KG1 (cell line): Measurements from ENCODE around the gene FOSL1.
"Not testable (repeated sequence)": the region's sequence is repeated elsewhere in the genome, so short reads cannot be mapped to it uniquely, and the experiment has no call there.

Source experiments
- DNase-seq: peaks from one replicate; lab custom pipeline; 2025; lab: John Stamatoyannopoulos, UW

The FOSL1 gene

GRCh38 chr11:65852508-65853245 lies 47.5 kb downstream of the FOSL1 start:
- no peak for DNase-seq

- DNase-seq = no peak
Observed at GRCh38 chr11:65851811-65852507, 48.2 kb downstream of the FOSL1 start.

GRCh38 chr11:65851083-65851579 lies 49.1 kb downstream of the FOSL1 start:
- no peak for DNase-seq

- no peak for DNase-seq
Observed at GRCh38 chr11:65850217-65851082, 49.7 kb downstream of the FOSL1 start.

- no peak for DNase-seq
Observed at GRCh38 chr11:65849771-65850216, 50.4 kb downstream of the FOSL1 start.

GRCh38 chr11:65849366-65849765 lies 50.8 kb downstream of the FOSL1 start:
- DNase-seq = no peak

- DNase-seq = not testable (repeated sequence)
Observed at GRCh38 chr11:65848693-65849092, 51.5 kb downstream of the FOSL1 start.

- no peak for DNase-seq
Observed at GRCh38 chr11:65847746-65848145, 52.4 kb downstream of the FOSL1 start.

GRCh38 chr11:65844231-65844872 lies 55.8 kb downstream of the FOSL1 start:
- DNase-seq = no peak

- DNase-seq = no peak
Observed at GRCh38 chr11:65843811-65844210, 56.4 kb downstream of the FOSL1 start.

GRCh38 chr11:65842144-65842543 lies 58.0 kb downstream of the FOSL1 start:
- no peak for DNase-seq
